H1 (cell line): ENCODE measurements around the gene PYY. TPM values are rescaled to one million over a fixed set of nuclear protein-coding genes. Genes with fewer than 3 reads are reported as not detected.

Experiments
- ATF2 ChIP-seq: IDR thresholded peaks from 2 replicates; pipeline ENCODE4 v1.6.1; 2012; ENCODE audit warnings: low read length, inconsistent platforms
- CEBPB ChIP-seq: IDR thresholded peaks from 2 replicates; pipeline ENCODE4 v1.6.1; 2012; ENCODE audit warnings: low read depth, low read length
- CHD7 ChIP-seq: fragments of 300-600 bp; sonication (generic); IDR thresholded peaks from 2 replicates; pipeline ENCODE4 v1.7.1; 2012; ENCODE audit warnings: low read length, moderate library complexity, mild to moderate bottlenecking, inconsistent platforms; ENCODE audit not compliant: insufficient replicate concordance
- KDM1A ChIP-seq: fragments of 200-600, 300-600 bp; sonication (generic); IDR thresholded peaks from 2 replicates; pipeline ENCODE4 v1.7.1; 2016; ENCODE audit warnings: mild to moderate bottlenecking, low read length, borderline replicate concordance
- NANOG ChIP-seq: IDR thresholded peaks from 2 replicates; pipeline ENCODE4 v1.6.1; 2011; ENCODE audit warnings: low read length, low read depth, mild to moderate bottlenecking, inconsistent platforms; ENCODE audit not compliant: insufficient read depth, poor library complexity, severe bottlenecking
- RNF2 ChIP-seq: fragments of 200-900, 300-1000 bp; sonication (generic); IDR thresholded peaks from 2 replicates; pipeline ENCODE4 v1.7.1; 2016; ENCODE audit warnings: borderline replicate concordance, low read depth, mild to moderate bottlenecking, antibody characterized with exemption, low read length; ENCODE audit not compliant: poor library complexity, severe bottlenecking; ENCODE audit errors: missing control alignments
- USF2 ChIP-seq: IDR thresholded peaks from 2 replicates; pipeline ENCODE4 v1.6.1; 2011; ENCODE audit warnings: low read length, improper control_type of control experiment
- polyA plus RNA-seq, 7 experiments: library from polyadenylated mRNA; depleted of rRNA in 3 of 7; stranded (reverse) in 5 of 7; unstranded in 2 of 7; fragments of >200 nt in 5 of 7; fragments of 200-250 nt in 2 of 7; gene quantifications; 1 replicate in 5 of 7; 2 replicates in 1 of 7; 4 replicates in 1 of 7; pipeline versions ENCODE4 v1.2.1 to v1.2.3, GENCODE V29; 2011 to 2013; ENCODE audit warnings: missing spikeins in 2 of 7, mixed read lengths in 2 of 7
- total RNA-seq: library from RNA; stranded (reverse); fragmentation: NEBNext Ultra II Directional; extraction: Animal tissue kit (Norgen Biotek cat#: 25700); gene quantifications from 2 replicates; pipeline ENCODE4 v1.2.1, GENCODE V29; 2021

Gene PYY
- total and polyA plus RNA-seq, 2 of the 8 experiments (the other 6 are each of a cell fraction or from before 2014, with no cell fraction given): 0.93 to 3.4 TPM

DNA sequence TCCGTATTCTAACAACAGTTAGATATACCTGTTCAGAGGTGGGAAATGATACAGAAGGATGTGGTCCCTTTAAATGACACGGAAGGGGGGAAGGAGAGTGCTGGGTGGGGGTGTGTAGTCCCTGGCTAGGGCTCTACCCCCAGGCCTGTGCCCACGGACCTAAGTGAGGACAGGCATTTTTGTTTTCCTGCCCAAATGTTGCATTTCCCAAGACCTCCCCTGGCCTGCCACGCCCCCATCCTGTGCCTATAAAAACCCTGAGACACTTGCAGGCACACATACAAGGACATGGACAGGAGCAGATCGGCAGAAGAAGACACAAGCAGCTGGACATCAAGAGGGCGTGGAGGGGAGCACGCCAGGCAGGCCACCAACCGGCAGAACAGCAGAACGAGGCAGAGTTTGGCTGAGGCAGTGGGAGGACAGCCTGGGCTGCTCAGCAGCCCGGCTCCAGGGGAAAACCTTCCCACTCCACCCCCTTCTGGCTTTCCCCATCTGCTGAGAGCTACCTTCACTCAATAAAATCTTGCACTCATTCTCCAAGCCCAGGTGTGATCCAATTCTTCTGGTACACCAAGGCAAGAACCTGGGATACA is 33.1 kb downstream of the PYY start (continued):
- TF ChIP-seq CHD7 (no peak), RNF2 (no peak), CEBPB (no peak), USF2 (no peak), NANOG (no peak), ATF2 (no peak), KDM1A (no peak)
